ENCODE data around the gene CEP97. TPM values are rescaled to one million over a fixed set of nuclear protein-coding genes. Genes with fewer than 3 reads are reported as not detected.

Gene CEP97
- total and polyA plus RNA-seq, 9 of the 15 experiments (the other 6 are each of a cell fraction or from before 2014, with no cell fraction given): 2.0 to 10.1 (median 4.3) TPM

DNA sequence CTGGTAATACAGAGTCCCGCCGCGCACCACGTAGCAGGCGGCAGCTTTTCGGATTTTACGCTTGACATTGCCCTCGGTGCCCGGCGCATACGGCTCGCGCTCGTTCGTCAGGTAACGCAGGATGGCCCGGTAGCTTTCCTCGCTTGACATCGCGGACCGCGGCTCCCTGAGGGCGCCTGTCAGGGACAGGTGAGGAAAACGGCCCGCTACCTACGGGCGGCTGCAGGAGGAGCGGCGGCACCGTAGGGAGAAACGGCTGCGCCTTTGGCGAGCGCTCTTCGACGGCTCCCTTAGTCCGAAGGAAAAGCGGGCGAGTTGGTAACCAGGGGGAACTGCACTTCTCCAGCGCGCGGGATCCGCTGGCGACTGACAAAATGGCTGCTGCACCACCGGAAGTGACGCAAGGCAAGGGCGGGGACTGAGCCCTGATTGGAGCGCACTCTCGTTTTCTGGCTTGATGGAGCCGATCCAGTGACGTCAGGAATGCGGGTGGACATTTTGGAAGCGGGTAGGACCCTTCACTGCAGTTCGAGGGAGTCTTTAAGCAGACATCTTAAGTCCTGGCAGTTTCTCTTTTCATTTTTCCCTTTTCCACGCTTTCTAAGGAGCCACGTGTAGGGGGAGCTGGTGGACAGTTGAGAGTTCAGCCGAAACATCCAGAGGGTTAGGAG, 47.5 kb upstream of the CEP97 start, which contains the start of gene ZBTB11 (continued):
- TF ChIP-seq, protein P1, sequence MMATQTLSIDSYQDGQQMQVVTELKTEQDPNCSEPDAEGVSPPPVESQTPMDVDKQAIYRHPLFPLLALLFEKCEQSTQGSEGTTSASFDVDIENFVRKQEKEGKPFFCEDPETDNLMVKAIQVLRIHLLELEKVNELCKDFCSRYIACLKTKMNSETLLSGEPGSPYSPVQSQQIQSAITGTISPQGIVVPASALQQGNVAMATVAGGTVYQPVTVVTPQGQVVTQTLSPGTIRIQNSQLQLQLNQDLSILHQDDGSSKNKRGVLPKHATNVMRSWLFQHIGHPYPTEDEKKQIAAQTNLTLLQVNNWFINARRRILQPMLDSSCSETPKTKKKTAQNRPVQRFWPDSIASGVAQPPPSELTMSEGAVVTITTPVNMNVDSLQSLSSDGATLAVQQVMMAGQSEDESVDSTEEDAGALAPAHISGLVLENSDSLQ (IDR thresholded peaks at IDR 0.05): peak; percentile 82
- TF ChIP-seq JUNB (CRISPR knock-in tag; conservative IDR thresholded peaks at IDR 0.05): no peak
- TF ChIP-seq TBL1XR1 (IDR thresholded peaks at IDR 0.05; ENCODE audit: low read length in 2 of 2): peak in 1 of 2 experiments; percentile 54; a peak in 2 of 4 replicates
- TF ChIP-seq, protein P2, sequence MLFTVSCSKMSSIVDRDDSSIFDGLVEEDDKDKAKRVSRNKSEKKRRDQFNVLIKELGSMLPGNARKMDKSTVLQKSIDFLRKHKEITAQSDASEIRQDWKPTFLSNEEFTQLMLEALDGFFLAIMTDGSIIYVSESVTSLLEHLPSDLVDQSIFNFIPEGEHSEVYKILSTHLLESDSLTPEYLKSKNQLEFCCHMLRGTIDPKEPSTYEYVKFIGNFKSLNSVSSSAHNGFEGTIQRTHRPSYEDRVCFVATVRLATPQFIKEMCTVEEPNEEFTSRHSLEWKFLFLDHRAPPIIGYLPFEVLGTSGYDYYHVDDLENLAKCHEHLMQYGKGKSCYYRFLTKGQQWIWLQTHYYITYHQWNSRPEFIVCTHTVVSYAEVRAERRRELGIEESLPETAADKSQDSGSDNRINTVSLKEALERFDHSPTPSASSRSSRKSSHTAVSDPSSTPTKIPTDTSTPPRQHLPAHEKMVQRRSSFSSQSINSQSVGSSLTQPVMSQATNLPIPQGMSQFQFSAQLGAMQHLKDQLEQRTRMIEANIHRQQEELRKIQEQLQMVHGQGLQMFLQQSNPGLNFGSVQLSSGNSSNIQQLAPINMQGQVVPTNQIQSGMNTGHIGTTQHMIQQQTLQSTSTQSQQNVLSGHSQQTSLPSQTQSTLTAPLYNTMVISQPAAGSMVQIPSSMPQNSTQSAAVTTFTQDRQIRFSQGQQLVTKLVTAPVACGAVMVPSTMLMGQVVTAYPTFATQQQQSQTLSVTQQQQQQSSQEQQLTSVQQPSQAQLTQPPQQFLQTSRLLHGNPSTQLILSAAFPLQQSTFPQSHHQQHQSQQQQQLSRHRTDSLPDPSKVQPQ (CRISPR knock-in tag; IDR thresholded peaks at IDR 0.05; ENCODE audit: borderline replicate concordance): no peak
- TF ChIP-seq NFIC (IDR thresholded peaks at IDR 0.05): peak; percentile 27; the same call in 1 of the 2 replicates
- TF ChIP-seq GABPB2 (CRISPR knock-in tag; conservative IDR thresholded peaks at IDR 0.05): no peak
- TF ChIP-seq CHD1 (IDR thresholded peaks at IDR 0.05; ENCODE audit: low read length): no peak
- TF ChIP-seq ZNF444 (CRISPR knock-in tag; IDR thresholded peaks at IDR 0.05): 0 out of 2 replicates have a peak, but pooled peaks have one; percentile 36
- TF ChIP-seq, protein P3, sequence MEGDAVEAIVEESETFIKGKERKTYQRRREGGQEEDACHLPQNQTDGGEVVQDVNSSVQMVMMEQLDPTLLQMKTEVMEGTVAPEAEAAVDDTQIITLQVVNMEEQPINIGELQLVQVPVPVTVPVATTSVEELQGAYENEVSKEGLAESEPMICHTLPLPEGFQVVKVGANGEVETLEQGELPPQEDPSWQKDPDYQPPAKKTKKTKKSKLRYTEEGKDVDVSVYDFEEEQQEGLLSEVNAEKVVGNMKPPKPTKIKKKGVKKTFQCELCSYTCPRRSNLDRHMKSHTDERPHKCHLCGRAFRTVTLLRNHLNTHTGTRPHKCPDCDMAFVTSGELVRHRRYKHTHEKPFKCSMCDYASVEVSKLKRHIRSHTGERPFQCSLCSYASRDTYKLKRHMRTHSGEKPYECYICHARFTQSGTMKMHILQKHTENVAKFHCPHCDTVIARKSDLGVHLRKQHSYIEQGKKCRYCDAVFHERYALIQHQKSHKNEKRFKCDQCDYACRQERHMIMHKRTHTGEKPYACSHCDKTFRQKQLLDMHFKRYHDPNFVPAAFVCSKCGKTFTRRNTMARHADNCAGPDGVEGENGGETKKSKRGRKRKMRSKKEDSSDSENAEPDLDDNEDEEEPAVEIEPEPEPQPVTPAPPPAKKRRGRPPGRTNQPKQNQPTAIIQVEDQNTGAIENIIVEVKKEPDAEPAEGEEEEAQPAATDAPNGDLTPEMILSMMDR (IDR thresholded peaks at IDR 0.05 in 2 of 3, conservative IDR thresholded peaks at IDR 0.05 in 1 of 3; ENCODE audit: insufficient read depth in 2 of 3, low read depth in 1 of 3, low read length in 3 of 3): peak; percentile 55 to 77 (median 67)
- no peak for TF ChIP-seq ZNF57 (CRISPR knock-in tag; IDR thresholded peaks at IDR 0.05)
- TF ChIP-seq EP300 (IDR thresholded peaks at IDR 0.05; ENCODE audit: low read length): peak; percentile 20
- peak; percentile 50; the same call in 1 of the 2 replicates for TF ChIP-seq CHD2 (IDR thresholded peaks at IDR 0.05; ENCODE audit: low read depth, low read length)
- TF ChIP-seq TEAD4 (IDR thresholded peaks at IDR 0.05; ENCODE audit: low read length): peak; percentile 75
- no peak for TF ChIP-seq TEAD4 (CRISPR knock-in tag; IDR thresholded peaks at IDR 0.05; ENCODE audit: borderline replicate concordance)
- peak; percentile 92 for TF ChIP-seq MYC (IDR thresholded peaks at IDR 0.05; ENCODE audit: low read depth, low read length)
- no peak; the same call in 1 of the 2 replicates for TF ChIP-seq MYC (CRISPR knock-in tag; IDR thresholded peaks at IDR 0.05; ENCODE audit: borderline replicate concordance, low read depth)
- TF ChIP-seq ZEB2 (IDR thresholded peaks at IDR 0.05): peak; percentile 80; the same call in 1 of the 2 replicates
- TF ChIP-seq JUN (IDR thresholded peaks at IDR 0.05; ENCODE audit: borderline replicate concordance, low read depth, low read length): peak; percentile 16; the same call in 1 of the 2 replicates
- no peak for TF ChIP-seq JUN (CRISPR knock-in tag; IDR thresholded peaks at IDR 0.05; ENCODE audit: borderline replicate concordance)
- peak in 1 of 2 experiments; percentile 21; a peak in 1 of 4 replicates for TF ChIP-seq HDAC1 (IDR thresholded peaks at IDR 0.05)
- TF ChIP-seq OTX1 (CRISPR knock-in tag; IDR thresholded peaks at IDR 0.05): 0 out of 2 replicates have a peak, but pooled peaks have one; percentile 21
- peak; percentile 88 for TF ChIP-seq ZNF41 (CRISPR knock-in tag; conservative IDR thresholded peaks at IDR 0.05)
- TF ChIP-seq NRF1 (conservative IDR thresholded peaks at IDR 0.05 in 1 of 2, IDR thresholded peaks at IDR 0.05 in 1 of 2): peak in 1 of 2 experiments; percentile 19; a peak in 1 of 4 replicates
- TF ChIP-seq NCOA1 (IDR thresholded peaks at IDR 0.05; ENCODE audit: low read depth): peak; percentile 91
- TF ChIP-seq SP1 (CRISPR knock-in tag; IDR thresholded peaks at IDR 0.05): peak; percentile 78

Data from K562 (cell line).